HG03457 (cell line): ENCODE results near the gene SH2D4B.

Experiments used
- ATAC-seq: cut with Tn5 transposase; IDR thresholded peaks from one replicate; pipeline ENCODE4 v1.9.1; 2021; ENCODE audit warnings: moderate number of reproducible peaks; ENCODE audit not compliant: unreplicated experiment

Gene SH2D4B

DNA sequence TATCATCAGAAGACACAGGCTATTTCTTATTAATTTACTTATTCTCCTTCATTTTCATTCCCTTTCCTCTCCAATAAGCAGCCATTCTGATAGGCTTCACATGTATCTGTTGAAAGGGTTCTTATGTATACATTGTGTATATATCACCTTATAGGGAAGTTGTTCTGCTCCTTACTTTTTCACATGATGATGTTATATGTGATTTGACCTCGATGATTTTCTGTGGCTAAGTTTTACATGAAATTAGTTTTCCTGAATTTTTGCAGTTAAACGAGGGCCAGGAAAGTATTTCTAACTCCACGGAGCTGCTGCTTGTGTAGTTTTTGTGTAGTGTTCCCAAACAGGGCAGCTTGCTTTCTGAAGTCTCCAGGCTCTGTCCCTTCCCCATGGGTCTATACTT is 84.5 kb downstream of the SH2D4B start:
- no peak for ATAC-seq

DNA sequence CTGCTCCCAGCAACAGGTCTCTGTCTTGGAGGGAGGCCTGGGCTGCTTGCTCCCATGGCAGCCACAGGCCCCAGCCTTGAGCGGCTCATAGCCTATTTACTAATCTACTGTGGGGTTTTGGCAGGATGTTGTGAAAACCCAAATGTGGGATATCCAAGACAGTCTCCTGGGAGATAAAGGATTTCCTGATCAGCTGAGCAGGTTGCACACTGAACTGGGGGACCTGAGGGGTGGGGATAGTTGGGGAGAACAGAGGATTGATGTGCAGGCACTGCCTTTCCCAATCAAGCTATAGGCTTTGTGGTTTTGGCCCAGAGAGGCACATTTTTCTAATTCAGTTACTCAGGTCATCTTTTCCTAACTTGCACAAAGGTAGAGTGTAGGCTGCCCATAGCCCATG is 92.6 kb downstream of the SH2D4B start:
- ATAC-seq = no peak

DNA sequence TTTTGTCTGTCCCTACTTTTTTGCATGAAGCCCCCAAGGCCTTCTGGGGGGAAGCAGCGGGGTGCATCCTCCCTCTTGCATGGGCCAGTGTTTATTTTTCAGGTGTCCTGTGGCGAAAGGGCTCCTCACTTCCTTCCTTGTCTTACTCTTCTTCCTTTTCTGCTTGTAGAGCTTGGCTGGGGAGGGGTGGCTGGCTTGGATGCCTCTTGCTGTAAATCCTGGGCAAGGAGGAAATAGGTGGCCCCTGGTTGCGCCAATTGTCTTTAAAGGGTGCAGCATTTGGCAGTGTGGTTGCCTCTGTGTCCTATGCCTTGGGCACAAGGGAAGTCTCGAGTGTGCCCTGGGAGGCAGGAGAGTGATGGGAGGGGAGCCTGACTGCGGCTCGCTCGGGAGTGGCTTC is 95.0 kb downstream of the SH2D4B start:
- no peak for ATAC-seq

DNA sequence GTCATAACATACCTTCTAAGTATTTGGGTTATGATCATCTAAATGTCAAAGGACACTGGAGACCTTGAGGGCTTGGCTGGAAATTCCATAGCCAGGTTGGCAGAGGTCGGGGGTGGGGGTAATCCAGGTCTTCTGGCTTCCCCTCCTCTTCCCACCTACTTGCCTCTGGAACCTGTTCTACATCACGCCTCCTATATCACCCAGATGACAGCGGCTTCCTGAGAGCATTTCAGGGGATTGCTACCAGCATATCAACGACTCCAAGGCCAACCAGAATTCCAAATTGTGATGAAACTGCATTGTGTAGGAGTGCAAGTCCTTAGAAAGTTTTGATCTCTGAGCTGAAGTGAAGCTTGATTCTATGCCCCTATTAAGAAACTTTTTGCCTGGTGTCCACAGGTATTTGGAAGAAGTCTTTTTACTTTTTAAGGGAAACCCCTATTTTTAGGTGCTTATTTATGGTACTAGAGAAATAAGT is 95.7 kb downstream of the SH2D4B start:
- no peak for ATAC-seq

DNA sequence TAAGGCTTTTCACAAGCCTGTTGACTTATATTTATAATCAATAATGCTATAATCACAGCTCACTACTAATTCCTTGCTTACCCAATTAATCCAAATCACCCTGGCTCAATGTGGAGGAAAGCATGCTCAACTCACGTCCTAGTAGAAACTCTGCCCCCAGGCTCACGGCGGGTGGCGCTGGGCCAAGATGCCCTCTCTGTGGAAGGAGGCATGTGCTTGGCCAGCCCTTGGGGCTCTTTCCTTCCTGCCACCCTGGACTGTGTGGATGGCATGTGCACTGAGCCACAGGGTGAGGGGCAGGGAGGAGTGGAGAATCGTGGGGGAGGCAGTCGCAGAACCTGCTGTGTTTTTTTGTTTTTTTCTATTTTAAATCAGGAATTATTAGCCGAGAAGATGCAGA is 96.2 kb downstream of the SH2D4B start:
- no peak for ATAC-seq

DNA sequence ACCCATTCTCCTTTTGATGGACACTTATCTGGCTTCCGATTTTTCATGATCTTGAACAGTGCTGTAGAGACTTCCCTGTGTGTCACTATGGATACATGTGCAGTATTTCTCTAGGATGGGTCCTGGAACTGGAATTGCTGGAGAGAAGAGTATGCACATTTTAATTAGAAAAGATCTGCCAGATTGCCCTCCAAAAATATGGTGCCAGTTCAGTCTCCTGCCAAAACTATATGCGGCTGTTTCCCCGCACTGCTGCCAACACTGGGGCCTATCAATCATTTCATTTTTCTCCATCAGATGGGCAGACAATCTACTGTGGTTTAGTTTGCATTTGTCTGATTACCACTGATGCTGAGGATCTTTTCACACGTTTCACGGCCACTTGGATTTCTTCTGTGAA is 105.0 kb downstream of the SH2D4B start:
- no peak for ATAC-seq

DNA sequence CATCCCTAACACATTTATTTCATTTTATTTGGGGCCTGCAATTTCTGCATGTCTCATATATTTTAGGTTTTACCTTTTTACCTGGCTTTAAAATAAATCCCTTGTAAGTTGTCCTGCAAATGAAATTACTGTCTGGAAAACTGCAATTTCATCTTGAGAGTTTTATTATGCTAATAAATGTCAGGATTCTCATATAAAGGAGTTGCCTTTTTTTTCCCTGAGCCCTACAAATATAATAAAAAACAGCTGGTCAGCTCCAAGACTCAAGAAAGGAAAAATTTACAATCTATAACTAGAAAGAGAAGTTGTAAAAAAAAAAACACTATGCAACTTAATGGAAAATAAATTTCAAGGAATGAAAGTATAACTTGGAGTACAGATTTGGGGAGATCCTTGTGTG is 108.7 kb downstream of the SH2D4B start:
- no peak for ATAC-seq

DNA sequence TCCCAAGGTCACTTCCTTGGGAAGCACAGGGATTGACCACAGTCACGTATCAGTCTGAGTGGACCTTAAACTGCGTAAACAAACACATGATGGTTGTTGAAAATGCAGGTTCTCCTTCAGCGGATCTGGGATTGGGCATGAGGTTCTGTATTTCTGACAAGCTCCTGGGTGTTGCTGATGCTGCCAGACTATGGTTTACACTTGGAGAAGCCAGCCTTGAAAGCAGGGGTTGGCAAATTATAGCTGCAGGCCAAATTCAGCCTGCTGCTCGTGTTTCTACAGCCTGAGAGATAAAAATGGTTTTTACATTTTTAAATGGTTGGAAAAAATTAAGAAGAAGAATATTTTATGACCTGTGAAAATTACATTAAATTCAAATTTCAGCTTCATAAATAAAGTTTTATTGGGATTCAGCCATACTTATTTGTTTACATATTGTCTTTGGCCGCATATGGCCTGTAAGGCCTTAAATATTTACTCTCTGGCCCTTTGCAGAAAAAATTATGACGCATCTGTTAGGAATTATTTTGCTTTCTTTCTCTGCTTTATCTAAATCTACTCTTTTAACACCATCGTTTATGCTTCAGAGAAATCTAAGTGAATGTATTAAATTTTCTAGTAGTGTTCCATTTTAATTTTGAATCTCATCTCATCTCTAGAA is 109.6 kb downstream of the SH2D4B start:
- ATAC-seq = no peak

DNA sequence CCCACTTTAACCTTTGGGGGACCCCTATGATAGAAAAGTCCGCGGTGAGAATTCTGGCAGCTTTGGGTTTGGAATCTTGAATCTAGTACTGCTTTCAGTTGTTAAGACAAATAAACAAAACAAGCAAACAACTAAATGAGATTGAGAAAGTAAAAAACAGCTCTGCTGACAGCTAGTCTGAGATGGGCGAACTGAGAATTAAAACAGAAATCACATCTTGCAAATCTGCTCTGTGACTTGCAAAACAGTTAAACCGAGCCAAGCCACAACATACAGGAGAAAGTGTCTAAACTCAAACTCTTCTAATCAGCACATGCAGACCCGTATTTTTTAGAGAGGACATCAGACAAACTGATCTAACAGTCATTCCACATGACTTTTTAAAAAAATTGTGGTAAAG is 110.4 kb downstream of the SH2D4B start:
- ATAC-seq = no peak

DNA sequence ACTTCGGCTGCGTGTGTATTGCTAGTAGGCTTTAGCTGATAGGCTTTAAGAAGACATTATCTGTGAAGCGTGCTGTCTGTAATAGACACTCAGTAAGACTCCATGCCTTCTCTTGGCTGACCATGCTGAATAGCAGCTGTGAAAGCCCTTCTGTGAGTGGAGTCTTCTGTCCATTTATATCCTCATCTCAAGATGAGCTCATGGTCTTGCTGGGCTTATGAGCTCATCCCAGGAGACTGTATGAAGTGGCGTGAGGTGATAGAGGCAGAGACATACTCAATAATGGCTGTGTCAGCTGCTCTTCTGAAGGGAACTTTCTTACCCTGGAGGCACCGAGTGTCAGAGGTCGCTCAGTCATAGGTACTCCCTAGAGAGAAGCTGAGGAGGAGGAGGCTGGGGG is 111.5 kb downstream of the SH2D4B start:
- no peak for ATAC-seq

DNA sequence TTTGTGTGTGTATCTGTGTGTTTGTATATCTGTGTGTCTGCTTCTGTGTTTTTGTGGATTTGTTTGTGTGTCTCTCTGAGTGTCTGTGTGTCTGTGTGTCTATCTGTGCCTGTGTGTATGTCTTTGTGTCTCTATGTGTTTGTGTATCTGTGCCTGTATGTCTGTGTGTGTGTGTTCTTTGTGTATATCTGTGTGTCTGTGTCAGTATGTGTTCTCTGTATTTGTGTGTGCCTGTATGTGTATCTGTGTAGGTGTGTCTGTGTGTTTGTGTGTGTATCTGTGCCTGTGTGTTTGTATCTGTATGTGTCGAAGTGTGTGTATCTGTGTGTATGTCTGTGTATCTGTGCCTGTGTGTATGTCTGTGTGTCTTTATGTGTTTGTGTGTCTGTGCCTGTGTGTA is 118.2 kb downstream of the SH2D4B start:
- no peak for ATAC-seq

DNA sequence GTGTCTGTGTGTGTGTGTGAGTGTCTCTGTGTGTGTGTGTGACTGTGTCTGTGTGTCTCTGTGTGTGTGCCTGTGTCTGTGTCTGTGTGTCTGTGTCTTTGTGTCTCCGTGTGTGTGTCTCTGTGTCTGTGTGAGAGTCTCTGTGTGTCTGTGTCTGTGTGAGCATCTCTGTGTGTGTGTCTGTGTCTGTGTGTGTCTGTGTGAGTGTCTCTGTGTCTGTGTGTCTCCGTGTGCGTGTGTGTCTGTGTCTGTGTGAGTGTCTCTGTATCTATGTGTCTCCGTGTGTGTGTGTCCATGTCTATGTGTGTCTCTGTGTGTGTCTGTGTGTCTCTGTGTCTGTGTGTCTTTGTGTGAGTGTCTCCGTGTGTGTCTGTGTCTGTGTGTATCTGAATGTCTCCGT is 120.4 kb downstream of the SH2D4B start:
- ATAC-seq = no peak

DNA sequence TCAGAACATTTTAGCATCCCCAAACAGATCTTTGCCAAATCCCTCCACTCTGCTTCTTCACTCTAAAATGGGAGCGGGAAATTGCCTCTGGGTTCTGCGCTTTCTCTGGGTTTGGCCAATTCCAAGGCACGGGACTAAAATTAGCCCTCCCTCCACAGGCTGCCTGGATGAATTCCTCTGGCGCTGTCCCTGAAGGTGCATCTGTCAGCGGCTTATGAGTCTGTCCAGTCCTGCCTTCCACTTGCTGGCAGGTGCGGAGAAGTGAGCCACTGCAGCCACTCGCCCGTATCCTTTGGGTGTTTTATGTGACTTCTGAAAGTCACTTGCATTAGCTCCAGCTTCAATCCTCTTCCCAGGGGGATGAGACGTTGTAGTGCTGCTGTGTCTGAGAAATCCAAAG is 121.6 kb downstream of the SH2D4B start:
- ATAC-seq = no peak

DNA sequence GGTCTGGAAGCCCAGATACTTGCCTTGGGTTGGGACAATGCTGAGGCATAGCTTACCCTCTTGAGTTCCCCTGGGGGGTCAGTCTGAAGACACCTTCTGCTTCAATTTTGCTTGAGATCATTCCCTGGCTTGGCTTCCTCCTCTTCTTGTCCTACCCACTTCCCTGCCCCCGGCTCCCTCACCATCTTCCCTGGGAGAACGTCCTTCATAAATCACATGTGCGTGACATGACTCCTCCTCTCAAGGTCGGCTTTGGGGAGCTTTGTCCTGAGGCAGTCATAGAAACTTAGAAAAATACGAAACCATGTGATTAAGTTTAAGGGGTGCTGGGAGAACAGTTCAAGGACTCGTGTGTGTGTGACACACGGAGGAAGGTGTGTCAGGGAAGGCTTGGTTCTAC is 122.6 kb downstream of the SH2D4B start:
- ATAC-seq = no peak

DNA sequence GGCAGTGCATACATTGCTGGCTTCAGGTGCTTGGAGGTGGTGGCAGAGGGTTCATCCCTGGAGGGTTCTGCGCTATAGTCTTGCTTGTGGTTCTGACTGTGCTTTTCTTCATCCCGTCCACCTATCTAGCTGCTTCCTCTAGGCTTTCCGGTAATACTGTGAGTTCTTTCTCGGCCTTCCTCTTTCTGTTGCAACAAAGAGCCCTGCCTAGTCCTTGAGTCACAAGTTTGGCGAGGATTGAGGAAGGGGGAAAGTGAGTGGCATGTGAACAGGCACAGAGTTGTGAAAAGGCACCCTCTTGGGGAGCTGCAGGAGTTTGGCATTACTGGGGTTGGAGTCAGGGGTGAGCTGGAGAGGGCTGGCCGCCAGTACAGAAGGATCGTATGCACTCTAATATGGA is 123.0 kb downstream of the SH2D4B start:
- no peak for ATAC-seq

DNA sequence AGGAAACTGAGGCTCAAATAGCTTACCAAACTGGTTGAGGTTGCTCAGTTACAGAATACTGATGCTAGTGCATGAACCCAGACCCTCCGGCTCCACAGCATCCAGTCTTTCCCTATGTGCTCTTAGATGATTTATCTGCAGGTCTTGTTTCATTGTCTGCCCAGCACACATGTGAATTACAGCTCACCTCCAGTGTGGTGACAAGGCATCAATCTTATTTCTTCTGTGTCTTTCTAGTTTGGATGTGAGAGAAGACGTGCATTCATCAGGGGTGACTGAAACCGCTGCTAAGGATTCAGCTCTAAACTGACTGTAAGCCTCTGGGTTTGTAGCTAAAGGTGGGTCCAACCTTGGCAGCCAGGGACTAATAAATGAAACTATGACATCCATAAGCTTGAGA is 123.8 kb downstream of the SH2D4B start:
- ATAC-seq = no peak

DNA sequence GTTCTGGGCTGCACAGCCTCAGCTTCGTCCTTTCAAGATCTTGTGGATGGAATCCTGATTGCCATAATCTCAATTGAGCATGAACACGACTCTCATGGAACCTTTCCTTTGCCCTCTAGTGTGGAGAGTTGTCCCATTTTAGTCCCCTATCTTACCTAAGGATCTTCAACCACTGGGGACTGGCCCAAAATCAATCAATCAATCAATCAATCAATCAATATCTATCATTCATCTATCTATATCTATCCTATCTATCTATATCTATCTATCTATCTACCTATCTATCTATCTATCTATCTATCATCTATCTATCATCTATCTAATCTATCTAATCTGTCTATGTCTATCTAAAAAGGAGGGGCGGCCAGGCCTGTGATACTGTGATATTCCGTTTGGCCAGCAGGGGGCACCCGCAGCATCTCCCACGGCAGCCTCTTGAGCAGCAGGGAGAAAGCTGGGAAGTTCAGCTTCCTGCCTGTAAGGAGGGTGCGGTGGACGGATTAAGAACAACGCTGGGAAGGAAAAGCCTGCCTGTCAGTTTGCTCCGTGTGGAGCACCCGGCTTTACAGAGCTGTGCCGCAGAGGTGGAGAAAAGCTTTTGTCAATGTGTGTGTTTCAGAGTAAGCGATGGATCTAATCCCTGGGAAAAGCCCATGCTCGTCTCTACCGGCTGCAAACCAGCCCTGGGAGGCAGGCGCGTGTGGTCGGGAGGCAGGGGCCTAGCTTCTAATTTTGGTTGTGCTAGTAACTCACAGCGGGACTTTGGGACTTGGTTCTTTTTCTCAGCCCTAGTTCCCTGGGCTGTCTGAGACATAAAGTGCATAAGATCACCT is 124.9 kb downstream of the SH2D4B start:
- peak; percentile 75 for ATAC-seq

DNA sequence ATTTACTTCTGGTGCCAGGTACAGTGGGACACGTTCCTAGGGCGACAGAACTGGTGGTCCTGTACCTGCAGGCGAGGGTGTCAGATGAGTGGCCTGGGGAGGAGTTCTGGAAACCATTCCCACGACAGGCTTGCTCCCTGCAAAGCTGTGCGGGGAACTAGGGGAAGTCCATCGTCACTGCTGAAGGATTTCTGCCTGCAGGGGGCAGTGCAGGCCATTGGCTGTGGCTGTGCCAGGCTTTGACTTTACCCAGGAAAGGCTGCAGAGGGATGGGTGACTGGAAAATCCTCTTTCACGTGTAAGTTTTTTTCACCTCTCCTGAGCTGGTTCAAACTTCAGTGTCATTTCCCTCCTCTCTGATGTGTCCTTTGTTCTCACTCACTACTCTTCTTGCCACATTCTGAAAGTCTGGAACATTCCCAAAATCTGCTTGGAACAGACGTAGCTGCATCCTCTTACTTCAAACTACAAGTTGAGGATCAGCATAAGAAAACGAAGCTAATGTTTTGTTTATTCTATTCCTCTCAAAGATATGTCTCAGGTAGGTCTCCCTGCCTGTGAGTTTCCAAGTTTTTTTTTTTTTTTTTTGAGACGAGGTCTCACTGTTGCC is 126.5 kb downstream of the SH2D4B start:
- ATAC-seq = peak; percentile 64

DNA sequence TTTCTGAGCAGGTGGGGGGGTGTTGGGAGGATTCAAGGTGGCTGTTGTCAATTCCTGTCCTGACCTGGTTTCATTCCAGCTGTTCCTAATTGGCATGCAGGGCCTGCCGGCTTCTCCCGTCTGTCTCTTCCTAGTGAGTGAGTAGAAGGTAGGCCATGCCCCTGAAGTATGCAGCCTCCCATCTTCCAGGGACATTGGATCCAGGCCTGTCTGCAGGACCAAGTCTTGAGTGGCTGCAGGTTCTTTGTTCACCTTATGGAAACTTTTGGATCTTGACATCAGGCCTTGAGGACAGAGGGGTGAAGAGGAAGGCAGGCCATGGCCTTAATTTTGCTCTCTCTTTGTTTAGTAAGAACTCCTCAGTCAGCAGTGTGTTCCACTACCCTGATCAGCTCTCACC is 131.8 kb downstream of the SH2D4B start:
- no peak for ATAC-seq

DNA sequence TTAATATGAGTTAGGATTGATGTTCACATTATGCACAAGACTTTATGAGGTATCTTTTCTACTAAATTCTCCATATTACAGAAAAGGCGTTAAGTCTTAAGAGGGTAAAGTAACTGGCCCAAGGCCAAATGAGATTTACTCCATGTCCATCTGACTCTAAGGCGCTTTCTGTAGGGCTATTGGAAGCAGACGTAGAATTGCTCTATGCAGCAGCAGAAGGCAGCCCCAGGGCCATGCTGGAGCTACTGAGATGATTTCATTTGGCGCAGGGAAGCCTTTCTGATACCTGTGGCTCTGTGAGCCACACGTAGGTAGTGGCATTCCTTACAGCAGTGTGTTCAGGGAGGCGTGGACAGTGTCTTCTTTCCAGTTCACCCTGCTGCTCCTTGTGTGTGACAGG is 133.1 kb downstream of the SH2D4B start:
- ATAC-seq = no peak

DNA sequence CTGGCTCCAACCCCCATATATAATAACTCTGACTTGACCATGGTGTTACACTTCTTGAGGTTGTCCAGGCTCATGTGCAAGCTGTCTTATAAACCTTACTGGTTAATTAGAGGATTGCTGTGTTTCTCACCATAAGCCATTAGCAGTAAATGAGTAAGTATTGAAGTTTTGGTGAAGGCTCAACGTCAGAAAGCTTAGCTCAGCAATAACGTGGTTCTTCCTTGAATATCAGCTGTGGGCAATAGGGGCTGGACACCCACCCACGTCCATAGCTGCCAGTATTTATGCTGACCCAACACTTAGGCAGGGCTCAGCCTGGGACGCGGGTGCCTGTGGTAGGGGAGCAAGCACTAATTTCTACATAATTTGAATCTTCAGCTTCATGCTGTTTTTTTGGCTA is 134.1 kb downstream of the SH2D4B start:
- ATAC-seq = no peak

DNA sequence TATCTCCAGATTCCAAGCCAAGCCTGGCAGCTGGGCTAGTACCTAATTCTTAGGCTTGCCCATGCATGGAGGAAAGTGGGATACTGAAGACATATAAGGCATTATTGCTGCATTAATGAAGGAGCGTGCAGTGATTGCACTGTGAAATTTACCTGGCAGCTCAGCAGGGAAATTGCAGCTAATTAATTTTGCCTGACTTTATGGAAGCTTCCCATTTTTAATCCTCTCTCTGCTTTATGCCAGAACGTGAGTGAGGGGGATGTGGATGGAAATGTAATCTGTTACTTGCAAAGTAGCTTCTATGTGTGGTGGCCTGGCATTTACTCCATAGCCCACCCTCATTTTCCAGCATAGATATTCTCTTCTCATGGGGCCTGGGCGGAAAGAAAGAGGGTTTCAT is 134.9 kb downstream of the SH2D4B start:
- ATAC-seq = no peak
